A549 treated with DMSO at 1 μM for 4 hours (cell line): ENCODE results near the gene OR52A1. TPM values are rescaled to one million over a fixed set of nuclear protein-coding genes. Genes with fewer than 3 reads are reported as not detected.

Experiments
- total RNA-seq: library from RNA; stranded (reverse); fragments of 200-300 nt; extraction: Qiagen RNA extraction; gene quantifications from 5 replicates; pipeline ENCODE4 v1.2.3, GENCODE V29; 2022; ENCODE audit warnings: low read depth

Gene OR52A1
- not detected in 5 replicates for total RNA-seq

GRCh38 chr11:5154657-5155056 lies at the start of gene OR52A1:
OR52A1 (minus strand) TSS chr11:5154757; CDS start chr11:5152369, 2,388 bp downstream.

GRCh38 chr11:5200582-5200981 lies 46.0 kb upstream of the OR52A1 start, which contains the start of gene OR51V1:
OR51V1 (minus strand) TSS chr11:5200682; CDS start chr11:5200682, 0 bp downstream.

DNA sequence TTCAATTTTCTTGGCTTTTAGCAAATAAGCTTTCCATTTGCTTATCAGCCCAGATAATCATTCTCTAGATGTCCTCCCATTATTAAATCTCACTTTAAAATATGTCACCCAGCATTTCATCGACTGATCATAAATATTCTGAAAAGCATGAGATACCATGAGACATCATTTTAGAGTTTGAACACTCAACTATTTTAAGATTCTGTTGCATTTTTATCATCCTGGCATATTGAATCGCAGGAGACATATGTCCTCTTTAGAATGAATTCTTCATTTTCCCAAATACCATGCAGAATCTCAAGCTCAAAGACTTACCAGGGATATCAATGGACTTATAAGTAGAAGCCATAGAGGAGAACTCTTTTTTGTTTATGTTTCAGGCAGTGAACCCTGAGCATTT lies 16.6 kb downstream of the OR52A1 start, which contains the start of gene OR52A5:
TSS of gene OR52A5 (minus strand) at position 361 of the 400 bp plus-strand sequence. CDS start 5,714 bp downstream, outside the sequence.

Other genes with a start within 250 kb of the OR52A1 start
- not detected in 5 replicates for gene OR51G2, start 235.4 kb downstream of the OR52A1 start, total RNA-seq
- not detected in 5 replicates for gene OR51G1, start 230.4 kb downstream of the OR52A1 start, total RNA-seq
- not detected in 5 replicates for gene OR51A4, start 207.2 kb downstream of the OR52A1 start, total RNA-seq
- gene OR51A2, start 199.0 kb downstream of the OR52A1 start, total RNA-seq: not detected in 5 replicates
- not detected in 5 replicates for gene OR51L1, start 159.9 kb downstream of the OR52A1 start, total RNA-seq
- gene OR52J3, start 108.2 kb downstream of the OR52A1 start, total RNA-seq: not detected in 5 replicates
- not detected in 5 replicates for gene OR52E2, start 95.1 kb downstream of the OR52A1 start, total RNA-seq
- not detected in 5 replicates for gene OR52E1, start 85.2 kb downstream of the OR52A1 start, total RNA-seq
- gene OR52A5, start 16.4 kb downstream of the OR52A1 start, total RNA-seq: not detected in 5 replicates
- gene OR51V1, start 45.9 kb upstream of the OR52A1 start, total RNA-seq: not detected in 5 replicates
- not detected in 5 replicates for gene HBB, start 72.3 kb upstream of the OR52A1 start, total RNA-seq
- gene HBD, start 79.7 kb upstream of the OR52A1 start, total RNA-seq: not detected in 5 replicates
- gene HBG1, start 95.1 kb upstream of the OR52A1 start, total RNA-seq: not detected in 5 replicates
- not detected in 5 replicates for gene HBG2, start 100.0 kb upstream of the OR52A1 start, total RNA-seq
- not detected in 5 replicates for gene HBE1, start 115.2 kb upstream of the OR52A1 start, total RNA-seq
- gene OR51B4, start 147.2 kb upstream of the OR52A1 start, total RNA-seq: not detected in 5 replicates
- not detected in 5 replicates for gene OR51B2, start 169.5 kb upstream of the OR52A1 start, total RNA-seq
- not detected in 5 replicates for gene OR51B5, start 188.8 kb upstream of the OR52A1 start, total RNA-seq
- not detected in 5 replicates for gene OR51B6, start 196.8 kb upstream of the OR52A1 start, total RNA-seq
- not detected in 5 replicates for gene OR51M1, start 229.1 kb upstream of the OR52A1 start, total RNA-seq